Esophagus squamous epithelium (tissue), 4 donors: ENCODE data around the gene WASHC1.
"Not testable (repeated sequence)": the region's sequence is repeated elsewhere in the genome, so short reads cannot be mapped to it uniquely, and the experiment has no call there.

Source experiments
- POLR2A ChIP-seq, 4 donors: fragments of 450-650 bp; IDR thresholded peaks; one replicate each; pipeline ENCODE4 v1.6.1; 2017; ENCODE audit warnings: antibody characterized with exemption in 4 of 4, mild to moderate bottlenecking in 4 of 4, moderate library complexity in 3 of 4
- TF ChIP-seq, protein P1 (sequence below), 6 experiments: fragments of 450-650 bp in 4 of 6; fragments of 200-600 bp in 2 of 6; sonication (generic) in 2 of 6; IDR thresholded peaks; one replicate each; pipeline ENCODE4 v1.5.1; 2016 to 2019; ENCODE audit warnings: antibody characterized with exemption in 6 of 6, mild to moderate bottlenecking in 4 of 6, moderate library complexity in 4 of 6

- TF ChIP-seq, protein P1, sequence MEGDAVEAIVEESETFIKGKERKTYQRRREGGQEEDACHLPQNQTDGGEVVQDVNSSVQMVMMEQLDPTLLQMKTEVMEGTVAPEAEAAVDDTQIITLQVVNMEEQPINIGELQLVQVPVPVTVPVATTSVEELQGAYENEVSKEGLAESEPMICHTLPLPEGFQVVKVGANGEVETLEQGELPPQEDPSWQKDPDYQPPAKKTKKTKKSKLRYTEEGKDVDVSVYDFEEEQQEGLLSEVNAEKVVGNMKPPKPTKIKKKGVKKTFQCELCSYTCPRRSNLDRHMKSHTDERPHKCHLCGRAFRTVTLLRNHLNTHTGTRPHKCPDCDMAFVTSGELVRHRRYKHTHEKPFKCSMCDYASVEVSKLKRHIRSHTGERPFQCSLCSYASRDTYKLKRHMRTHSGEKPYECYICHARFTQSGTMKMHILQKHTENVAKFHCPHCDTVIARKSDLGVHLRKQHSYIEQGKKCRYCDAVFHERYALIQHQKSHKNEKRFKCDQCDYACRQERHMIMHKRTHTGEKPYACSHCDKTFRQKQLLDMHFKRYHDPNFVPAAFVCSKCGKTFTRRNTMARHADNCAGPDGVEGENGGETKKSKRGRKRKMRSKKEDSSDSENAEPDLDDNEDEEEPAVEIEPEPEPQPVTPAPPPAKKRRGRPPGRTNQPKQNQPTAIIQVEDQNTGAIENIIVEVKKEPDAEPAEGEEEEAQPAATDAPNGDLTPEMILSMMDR (IDR thresholded peaks at IDR 0.05), result not testable (repeated sequence)
- not testable (repeated sequence) for TF ChIP-seq POLR2A (IDR thresholded peaks at IDR 0.05)
These were observed 18.6 kb downstream of the WASHC1 start for GRCh38 chr9:10653-11053.
